SK-N-SH treated with all-trans-retinoic acid at 6 μM for 48 hours (cell line): ENCODE measurements around the gene LTBP2.

ENCODE experiments used
- ATAC-seq: fragments of 200-7000 bp; cut with Tn5 transposase; 3 replicates; pipeline ENCODE4 v1.9.1; 2020; ENCODE audit warnings: mild to moderate bottlenecking, moderate library complexity
- ARNTL ChIP-seq: fragments of 450-650 bp; formaldehyde crosslinking; IDR thresholded peaks from 2 replicates; pipeline ENCODE4 v1.5.0; 2020; ENCODE audit warnings: low read depth, mild to moderate bottlenecking, moderate library complexity, borderline replicate concordance
- CREB5 ChIP-seq: fragments of 250-450 bp; sonication (Bioruptor Pico); IDR thresholded peaks from 2 replicates; pipeline ENCODE4 v1.5.1; 2020; ENCODE audit warnings: low read depth, mild to moderate bottlenecking, moderate library complexity
- CSDC2 ChIP-seq: fragments of 250-450 bp; sonication (Bioruptor Pico); IDR thresholded peaks from 2 replicates; pipeline ENCODE4 v1.5.0; 2020; ENCODE audit warnings: mild to moderate bottlenecking, moderate library complexity
- ESRRG ChIP-seq: fragments of 250-450 bp; sonication (Bioruptor Pico); IDR thresholded peaks from 2 replicates; pipeline ENCODE4 v1.6.1; 2021; ENCODE audit warnings: mild to moderate bottlenecking
- GLIS3 ChIP-seq: fragments of 250-450 bp; sonication (Bioruptor Pico); IDR thresholded peaks from 2 replicates; pipeline ENCODE4 v1.5.0; 2020; ENCODE audit warnings: mild to moderate bottlenecking, moderate library complexity
- ISL1 ChIP-seq: fragments of 250-450 bp; sonication (Bioruptor Pico); IDR thresholded peaks from 2 replicates; pipeline ENCODE4 v2.1.2; 2022; ENCODE audit warnings: mild to moderate bottlenecking, moderate library complexity
- OSR1 ChIP-seq: fragments of 250-450 bp; sonication (Bioruptor Pico); IDR thresholded peaks from 2 replicates; pipeline ENCODE4 v1.8.0; 2022; ENCODE audit warnings: moderate library complexity, mild to moderate bottlenecking, inconsistent platforms
- PPARA ChIP-seq: fragments of 250-450 bp; sonication (Bioruptor Pico); IDR thresholded peaks from 2 replicates; pipeline ENCODE4 v1.5.0; 2020; ENCODE audit warnings: mild to moderate bottlenecking, borderline replicate concordance
- RARB ChIP-seq: fragments of 250-450 bp; sonication (Bioruptor Pico); IDR thresholded peaks from 2 replicates; pipeline ENCODE4 v1.8.0; 2021; ENCODE audit warnings: mild to moderate bottlenecking, moderate library complexity
- SNAI2 ChIP-seq: fragments of 250-450 bp; sonication (Bioruptor Pico); IDR thresholded peaks from 2 replicates; pipeline ENCODE4 v1.5.0; 2020; ENCODE audit warnings: mild to moderate bottlenecking, moderate library complexity
- TCF4 ChIP-seq: fragments of 250-450 bp; sonication (Bioruptor Pico); IDR thresholded peaks from 2 replicates; pipeline ENCODE4 v1.8.0; 2021; ENCODE audit warnings: mild to moderate bottlenecking, moderate library complexity, borderline replicate concordance
- TOX ChIP-seq: fragments of 250-450 bp; sonication (Bioruptor Pico); IDR thresholded peaks from 2 replicates; pipeline ENCODE4 v1.8.0; 2021; ENCODE audit warnings: mild to moderate bottlenecking, moderate library complexity, borderline replicate concordance
- ZC3H10 ChIP-seq: fragments of 250-450 bp; sonication (Bioruptor Pico); IDR thresholded peaks from 2 replicates; pipeline ENCODE4 v1.5.1; 2021; ENCODE audit warnings: mild to moderate bottlenecking, moderate library complexity
- ZFP3 ChIP-seq: fragments of 250-450 bp; sonication (Bioruptor Pico); IDR thresholded peaks from 2 replicates; pipeline ENCODE4 v1.5.0; 2020; ENCODE audit warnings: mild to moderate bottlenecking, moderate library complexity
- ZFP30 ChIP-seq: fragments of 450-650 bp; formaldehyde crosslinking; IDR thresholded peaks from 2 replicates; pipeline ENCODE4 v1.5.0; 2022; ENCODE audit warnings: mild to moderate bottlenecking, moderate library complexity
- ZNF565 ChIP-seq: fragments of 450-650 bp; formaldehyde crosslinking; conservative IDR thresholded peaks from 2 replicates; pipeline ENCODE4 v1.5.0; 2020; ENCODE audit warnings: low read depth, mild to moderate bottlenecking, moderate library complexity
- ZNF70 ChIP-seq: fragments of 450-650 bp; formaldehyde crosslinking; IDR thresholded peaks from 2 replicates; pipeline ENCODE4 v1.5.0; 2020; ENCODE audit warnings: mild to moderate bottlenecking, moderate library complexity
- ZNF8 ChIP-seq: fragments of 450-650 bp; formaldehyde crosslinking; IDR thresholded peaks from 2 replicates; pipeline ENCODE4 v1.5.0; 2020; ENCODE audit warnings: mild to moderate bottlenecking, moderate library complexity
- TF ChIP-seq, protein P1 (sequence below): fragments of 250-450 bp; sonication (Bioruptor Pico); IDR thresholded peaks from 2 replicates; pipeline ENCODE4 v1.8.0; 2020; ENCODE audit warnings: mild to moderate bottlenecking, moderate library complexity, borderline replicate concordance
- TF ChIP-seq, protein P2 (sequence below): fragments of 250-450 bp; sonication (Bioruptor Pico); IDR thresholded peaks from 2 replicates; pipeline ENCODE4 v1.8.0; 2021; ENCODE audit warnings: low read depth, mild to moderate bottlenecking, moderate library complexity, borderline replicate concordance
- TF ChIP-seq, protein P3 (sequence below): fragments of 250-450 bp; sonication (Bioruptor Pico); IDR thresholded peaks from 2 replicates; pipeline ENCODE4 v1.5.1; 2021; ENCODE audit warnings: mild to moderate bottlenecking, moderate library complexity

LTBP2 gene

GRCh38 chr14:74550071-74550470 lies 62.0 kb downstream of the LTBP2 start:
- TF ChIP-seq TCF4 (CRISPR knock-in tag) (no peak), OSR1 (CRISPR knock-in tag) (no peak), CREB5 (CRISPR knock-in tag) (no peak), PPARA (CRISPR knock-in tag) (no peak), ZC3H10 (no peak), ESRRG (no peak), ZNF70 (CRISPR knock-in tag) (no peak), SNAI2 (no peak), ISL1 (no peak), ARNTL (CRISPR knock-in tag) (no peak), ZFP3 (CRISPR knock-in tag) (no peak), ZFP30 (no peak), TOX (CRISPR knock-in tag) (no peak), CSDC2 (CRISPR knock-in tag) (no peak), ZNF8 (no peak), ZNF565 (no peak), GLIS3 (no peak)
- TF ChIP-seq, protein P1, sequence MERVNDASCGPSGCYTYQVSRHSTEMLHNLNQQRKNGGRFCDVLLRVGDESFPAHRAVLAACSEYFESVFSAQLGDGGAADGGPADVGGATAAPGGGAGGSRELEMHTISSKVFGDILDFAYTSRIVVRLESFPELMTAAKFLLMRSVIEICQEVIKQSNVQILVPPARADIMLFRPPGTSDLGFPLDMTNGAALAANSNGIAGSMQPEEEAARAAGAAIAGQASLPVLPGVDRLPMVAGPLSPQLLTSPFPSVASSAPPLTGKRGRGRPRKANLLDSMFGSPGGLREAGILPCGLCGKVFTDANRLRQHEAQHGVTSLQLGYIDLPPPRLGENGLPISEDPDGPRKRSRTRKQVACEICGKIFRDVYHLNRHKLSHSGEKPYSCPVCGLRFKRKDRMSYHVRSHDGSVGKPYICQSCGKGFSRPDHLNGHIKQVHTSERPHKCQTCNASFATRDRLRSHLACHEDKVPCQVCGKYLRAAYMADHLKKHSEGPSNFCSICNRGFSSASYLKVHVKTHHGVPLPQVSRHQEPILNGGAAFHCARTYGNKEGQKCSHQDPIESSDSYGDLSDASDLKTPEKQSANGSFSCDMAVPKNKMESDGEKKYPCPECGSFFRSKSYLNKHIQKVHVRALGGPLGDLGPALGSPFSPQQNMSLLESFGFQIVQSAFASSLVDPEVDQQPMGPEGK, result no peak
- TF ChIP-seq, protein P2, sequence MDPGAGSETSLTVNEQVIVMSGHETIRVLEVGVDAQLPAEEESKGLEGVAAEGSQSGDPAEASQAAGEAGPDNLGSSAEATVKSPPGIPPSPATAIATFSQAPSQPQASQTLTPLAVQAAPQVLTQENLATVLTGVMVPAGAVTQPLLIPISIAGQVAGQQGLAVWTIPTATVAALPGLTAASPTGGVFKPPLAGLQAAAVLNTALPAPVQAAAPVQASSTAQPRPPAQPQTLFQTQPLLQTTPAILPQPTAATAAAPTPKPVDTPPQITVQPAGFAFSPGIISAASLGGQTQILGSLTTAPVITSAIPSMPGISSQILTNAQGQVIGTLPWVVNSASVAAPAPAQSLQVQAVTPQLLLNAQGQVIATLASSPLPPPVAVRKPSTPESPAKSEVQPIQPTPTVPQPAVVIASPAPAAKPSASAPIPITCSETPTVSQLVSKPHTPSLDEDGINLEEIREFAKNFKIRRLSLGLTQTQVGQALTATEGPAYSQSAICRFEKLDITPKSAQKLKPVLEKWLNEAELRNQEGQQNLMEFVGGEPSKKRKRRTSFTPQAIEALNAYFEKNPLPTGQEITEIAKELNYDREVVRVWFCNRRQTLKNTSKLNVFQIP (CRISPR knock-in tag), result no peak
- TF ChIP-seq, protein P3, sequence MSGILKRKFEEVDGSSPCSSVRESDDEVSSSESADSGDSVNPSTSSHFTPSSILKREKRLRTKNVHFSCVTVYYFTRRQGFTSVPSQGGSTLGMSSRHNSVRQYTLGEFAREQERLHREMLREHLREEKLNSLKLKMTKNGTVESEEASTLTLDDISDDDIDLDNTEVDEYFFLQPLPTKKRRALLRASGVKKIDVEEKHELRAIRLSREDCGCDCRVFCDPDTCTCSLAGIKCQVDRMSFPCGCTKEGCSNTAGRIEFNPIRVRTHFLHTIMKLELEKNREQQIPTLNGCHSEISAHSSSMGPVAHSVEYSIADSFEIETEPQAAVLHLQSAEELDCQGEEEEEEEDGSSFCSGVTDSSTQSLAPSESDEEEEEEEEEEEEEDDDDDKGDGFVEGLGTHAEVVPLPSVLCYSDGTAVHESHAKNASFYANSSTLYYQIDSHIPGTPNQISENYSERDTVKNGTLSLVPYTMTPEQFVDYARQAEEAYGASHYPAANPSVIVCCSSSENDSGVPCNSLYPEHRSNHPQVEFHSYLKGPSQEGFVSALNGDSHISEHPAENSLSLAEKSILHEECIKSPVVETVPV, result no peak
- ATAC-seq, result no peak

DNA sequence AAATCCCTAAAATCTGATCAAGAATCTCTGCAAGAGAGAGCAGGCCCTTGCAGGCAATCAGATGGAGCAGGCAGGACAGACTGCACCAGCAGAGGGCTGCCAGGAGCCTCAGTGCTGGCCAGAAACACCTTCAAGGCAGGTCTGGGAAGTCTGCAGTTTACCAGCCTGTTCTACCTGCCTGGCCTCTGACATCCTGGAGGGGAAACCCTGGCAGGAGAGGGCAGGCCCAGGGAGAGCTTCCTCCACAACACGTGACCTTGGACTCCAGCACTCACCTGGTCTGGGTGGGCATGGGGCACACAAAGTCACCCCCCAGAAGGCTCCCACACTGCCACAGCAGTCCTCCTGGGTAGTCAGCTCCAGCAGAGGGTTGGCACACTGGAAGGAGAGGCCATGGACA lies 62.4 kb downstream of the LTBP2 start:
- peak; percentile 56 for ATAC-seq

More for the DNA sequence above, 62.4 kb downstream of the LTBP2 start:
- TF ChIP-seq ZC3H10 (no peak), TCF4 (CRISPR knock-in tag) (no peak), PPARA (CRISPR knock-in tag) (no peak), RARB (no peak), CSDC2 (CRISPR knock-in tag) (no peak), ESRRG (no peak), OSR1 (CRISPR knock-in tag) (no peak), ZNF70 (CRISPR knock-in tag) (no peak), ZFP30 (no peak), ARNTL (CRISPR knock-in tag) (no peak), ZNF8 (no peak), ZNF565 (no peak), SNAI2 (no peak), CREB5 (CRISPR knock-in tag) (no peak), TOX (CRISPR knock-in tag) (no peak)
- TF ChIP-seq, protein P1, result no peak
- TF ChIP-seq, protein P3, result no peak
